OCI-M1 (cell line): Measurements from ENCODE around the gene SDK1.

Source experiments
- DNase-seq: peaks from one replicate; lab custom pipeline; 2025; lab: John Stamatoyannopoulos, UW

Gene SDK1

DNA sequence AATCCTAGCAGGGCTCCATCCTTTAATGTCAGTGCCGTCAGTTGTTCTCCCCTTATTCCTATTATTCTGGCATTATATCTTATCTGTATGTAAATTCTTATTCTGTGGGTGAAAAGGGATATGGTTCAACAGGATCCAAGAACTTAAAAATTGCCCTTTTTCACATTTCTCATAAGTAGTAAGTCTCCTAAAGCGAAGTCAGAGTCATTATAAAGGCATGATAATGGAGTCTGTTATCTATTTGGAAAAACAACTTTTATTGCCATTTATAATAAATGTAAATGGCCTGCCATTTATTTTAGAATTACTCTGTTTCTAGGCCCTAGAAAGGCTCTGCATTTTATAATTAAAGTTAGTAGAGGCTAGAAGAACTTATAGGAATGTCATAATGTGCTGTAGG, 31.3 kb downstream of the SDK1 start:
- no peak for DNase-seq

DNA sequence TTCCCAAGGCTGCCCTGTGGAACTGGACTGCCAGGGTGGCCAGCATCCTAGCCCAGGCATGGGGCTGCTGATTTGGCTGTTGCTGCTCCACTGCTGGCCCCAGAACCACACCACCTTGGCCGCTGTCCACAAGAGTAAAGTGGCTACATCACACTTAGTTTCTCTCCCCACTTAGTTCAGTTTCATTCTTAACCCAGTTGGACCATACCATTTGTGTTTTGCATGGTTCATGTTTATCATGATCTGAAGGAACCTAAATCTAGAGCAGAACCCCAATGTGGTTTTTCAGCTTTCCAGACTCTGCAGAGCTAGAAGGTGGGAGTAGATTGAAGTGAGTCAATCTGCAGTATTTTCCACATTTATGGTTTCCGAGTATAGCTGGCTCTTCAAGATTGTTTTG, 32.8 kb downstream of the SDK1 start:
- no peak for DNase-seq

GRCh38 chr7:3336042-3336665, 35.1 kb downstream of the SDK1 start:
- no peak for DNase-seq

- DNase-seq = no peak
Observed at GRCh38 chr7:3338161-3338560, 37.1 kb downstream of the SDK1 start.

DNA sequence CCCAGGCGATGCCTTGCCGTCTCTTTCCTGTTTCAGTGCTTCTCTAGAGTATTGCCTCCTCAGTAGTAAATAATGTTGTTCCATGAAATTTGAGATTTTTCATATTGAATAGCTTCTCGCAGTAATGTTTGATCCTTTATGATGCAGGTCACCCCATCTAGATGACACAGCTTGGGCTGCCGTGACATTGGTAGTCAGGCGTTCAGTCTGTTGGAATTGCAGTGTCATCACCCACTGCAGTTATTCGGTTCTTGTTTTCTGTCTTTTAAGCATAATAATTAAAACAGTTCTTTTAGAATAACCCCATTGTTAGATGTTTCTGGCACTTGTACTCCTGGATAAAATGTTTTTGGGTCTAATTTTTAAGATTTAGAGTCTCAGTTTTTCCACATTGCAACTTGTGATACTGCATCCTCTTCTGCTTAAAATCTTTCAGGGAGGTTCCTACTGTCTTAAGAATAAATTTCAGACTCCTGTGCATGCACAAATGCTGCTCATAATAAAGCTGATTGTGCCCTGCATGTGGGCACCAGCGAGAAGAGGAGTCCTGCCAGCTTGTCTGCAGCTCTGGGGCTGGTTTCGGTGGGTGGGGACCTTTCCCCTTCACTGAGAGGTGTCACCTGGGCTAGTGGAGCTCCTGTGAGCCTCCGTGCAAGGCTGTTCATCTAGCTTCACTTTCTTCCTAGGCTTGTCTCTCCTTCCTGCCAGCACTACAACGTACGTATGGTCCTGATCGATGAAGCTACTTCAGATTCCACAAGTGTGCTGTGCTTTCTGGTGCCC, 44.8 kb downstream of the SDK1 start:
- DNase-seq = peak; percentile 7

DNA sequence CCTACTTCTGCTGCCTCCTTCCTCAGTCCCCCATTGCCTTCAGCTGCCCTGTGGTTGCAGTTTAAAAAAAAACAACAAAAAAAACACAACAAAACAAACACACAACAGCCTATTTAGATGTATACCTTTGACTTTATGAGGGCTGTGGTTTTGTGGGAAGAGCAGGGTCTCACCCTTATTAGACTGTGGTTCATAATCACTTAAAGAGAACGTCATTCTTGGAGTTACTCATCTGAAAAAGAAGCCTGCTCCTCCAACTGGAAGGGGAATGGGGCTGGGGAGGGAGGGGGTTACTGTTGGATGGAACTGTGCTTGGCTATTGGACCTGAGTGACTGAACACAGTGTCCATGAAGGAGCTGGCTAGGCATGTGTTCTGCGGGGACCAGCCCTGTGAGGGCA, 48.1 kb downstream of the SDK1 start:
- no peak for DNase-seq

GRCh38 chr7:3356173-3356572, 55.1 kb downstream of the SDK1 start:
- no peak for DNase-seq

- DNase-seq = no peak
Observed at GRCh38 chr7:3358991-3359390, 57.9 kb downstream of the SDK1 start.

DNA sequence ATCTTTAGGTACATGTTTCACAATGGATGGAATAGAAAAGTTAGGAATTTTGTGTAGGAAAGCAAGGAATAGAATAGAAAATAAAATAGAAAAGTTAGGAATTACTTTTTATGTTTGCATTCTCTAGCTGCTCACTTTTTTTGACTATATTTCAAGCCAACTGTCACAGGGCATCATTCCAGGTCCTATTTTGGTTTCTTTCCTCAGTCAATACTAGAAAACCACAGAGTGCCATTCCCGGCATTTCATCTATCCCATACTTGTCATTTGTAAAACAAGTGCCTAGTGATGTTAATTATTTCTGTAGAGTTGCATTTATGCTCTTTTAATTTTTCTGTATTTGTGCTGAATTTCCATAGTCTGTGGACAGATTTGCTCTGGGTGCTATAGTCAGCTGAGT, 66.2 kb downstream of the SDK1 start:
- no peak for DNase-seq

GRCh38 chr7:3370068-3370830, 69.2 kb downstream of the SDK1 start:
- no peak for DNase-seq

- DNase-seq = no peak
Observed at GRCh38 chr7:3370921-3371320, 69.9 kb downstream of the SDK1 start.

GRCh38 chr7:3371601-3372000, 70.5 kb downstream of the SDK1 start:
- no peak for DNase-seq

GRCh38 chr7:3374239-3374638, 73.2 kb downstream of the SDK1 start:
- no peak for DNase-seq

- DNase-seq = no peak
Observed at GRCh38 chr7:3378390-3379150, 77.5 kb downstream of the SDK1 start.

DNA sequence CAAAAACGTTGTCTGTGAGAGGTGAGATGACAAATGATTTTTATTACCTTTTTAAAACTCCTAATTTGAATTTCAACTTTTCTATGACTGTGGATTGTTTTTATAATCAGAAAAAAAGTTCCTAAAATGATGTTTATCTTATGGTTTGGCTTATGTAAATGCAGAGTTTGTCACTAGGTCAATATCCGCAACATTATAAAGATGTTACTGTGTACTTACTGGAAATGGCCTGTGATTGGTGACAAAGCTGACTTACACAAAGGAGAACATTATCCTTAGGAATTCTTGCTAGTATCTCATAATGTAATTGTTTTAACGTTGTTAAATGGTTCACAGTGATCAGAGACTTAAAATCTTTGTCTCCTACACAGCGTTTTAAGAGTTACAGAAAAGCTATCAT, 79.0 kb downstream of the SDK1 start:
- DNase-seq = no peak

- DNase-seq = no peak
Observed at GRCh38 chr7:3380886-3381685, 80.0 kb downstream of the SDK1 start.

DNA sequence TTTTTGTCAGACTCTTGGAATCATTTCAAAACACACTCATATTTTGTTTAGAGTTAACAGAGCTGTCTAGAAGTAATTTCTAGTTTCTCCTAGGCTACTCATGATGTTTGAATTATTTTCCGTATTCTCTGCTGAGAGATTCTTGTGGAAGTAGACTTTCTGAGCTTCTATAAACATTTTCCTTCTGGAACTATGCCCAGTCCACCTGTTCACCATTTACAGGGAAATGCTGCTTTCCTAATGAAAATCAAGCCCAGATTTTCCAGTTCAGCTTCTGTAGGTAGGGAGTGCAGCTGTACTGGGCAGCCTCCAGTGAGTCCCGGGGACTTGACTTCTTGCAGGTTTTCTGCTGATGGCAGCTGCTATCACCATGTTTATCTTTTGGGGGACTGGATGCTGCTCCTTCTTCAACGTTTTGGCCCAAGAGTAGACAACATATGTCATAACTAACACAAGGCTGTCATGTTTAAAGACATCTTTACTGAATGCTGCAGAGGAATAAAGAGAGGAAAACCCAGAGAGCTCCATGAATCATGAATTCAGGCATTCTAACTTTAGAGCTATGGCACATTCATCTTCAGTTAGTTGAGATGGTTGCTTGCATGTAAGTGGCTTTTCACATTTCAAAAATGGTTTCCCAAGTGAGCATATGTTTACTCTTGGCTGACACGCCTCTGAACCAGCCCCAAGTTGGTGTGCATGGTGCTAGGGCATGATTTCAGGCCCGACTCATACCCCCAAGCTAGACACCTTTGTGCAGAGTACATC, 85.6 kb downstream of the SDK1 start:
- no peak for DNase-seq

- DNase-seq = no peak
Observed at GRCh38 chr7:3393862-3394261, 92.8 kb downstream of the SDK1 start.

DNA sequence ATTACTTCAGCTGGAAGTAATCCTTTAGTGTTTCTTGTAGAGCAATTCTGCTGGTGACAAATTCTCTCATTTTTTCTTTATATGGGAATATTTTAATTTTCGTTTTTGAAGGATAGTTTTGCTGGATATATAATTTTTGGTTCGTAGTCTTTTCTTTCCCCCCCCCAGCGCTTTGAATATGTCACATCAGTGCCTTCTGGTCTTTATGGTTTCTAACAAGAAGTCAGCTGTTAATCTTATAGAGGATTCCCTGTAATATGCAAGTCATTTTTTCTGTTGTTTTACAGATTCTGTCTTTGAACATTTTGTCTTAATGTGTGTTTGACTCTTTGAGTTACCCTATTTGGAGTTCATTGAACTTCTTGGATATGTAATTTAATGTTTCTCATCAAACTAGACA, 96.3 kb downstream of the SDK1 start:
- no peak for DNase-seq

GRCh38 chr7:3399858-3400257, 98.8 kb downstream of the SDK1 start:
- peak; percentile 10 for DNase-seq

GRCh38 chr7:3404501-3404900, 103.4 kb downstream of the SDK1 start:
- no peak for DNase-seq
